Measurements from ENCODE around the gene TP53TG5. TPM values are rescaled to one million over a fixed set of nuclear protein-coding genes. Genes with fewer than 3 reads are reported as not detected.
A peak's percentile ranks its signal among the peaks of the same experiment; 100 is the strongest.

Gene TP53TG5
- total and polyA plus RNA-seq, 2 of the 8 experiments (the other 6 are each of a cell fraction or from before 2014, with no cell fraction given) = not detected

DNA sequence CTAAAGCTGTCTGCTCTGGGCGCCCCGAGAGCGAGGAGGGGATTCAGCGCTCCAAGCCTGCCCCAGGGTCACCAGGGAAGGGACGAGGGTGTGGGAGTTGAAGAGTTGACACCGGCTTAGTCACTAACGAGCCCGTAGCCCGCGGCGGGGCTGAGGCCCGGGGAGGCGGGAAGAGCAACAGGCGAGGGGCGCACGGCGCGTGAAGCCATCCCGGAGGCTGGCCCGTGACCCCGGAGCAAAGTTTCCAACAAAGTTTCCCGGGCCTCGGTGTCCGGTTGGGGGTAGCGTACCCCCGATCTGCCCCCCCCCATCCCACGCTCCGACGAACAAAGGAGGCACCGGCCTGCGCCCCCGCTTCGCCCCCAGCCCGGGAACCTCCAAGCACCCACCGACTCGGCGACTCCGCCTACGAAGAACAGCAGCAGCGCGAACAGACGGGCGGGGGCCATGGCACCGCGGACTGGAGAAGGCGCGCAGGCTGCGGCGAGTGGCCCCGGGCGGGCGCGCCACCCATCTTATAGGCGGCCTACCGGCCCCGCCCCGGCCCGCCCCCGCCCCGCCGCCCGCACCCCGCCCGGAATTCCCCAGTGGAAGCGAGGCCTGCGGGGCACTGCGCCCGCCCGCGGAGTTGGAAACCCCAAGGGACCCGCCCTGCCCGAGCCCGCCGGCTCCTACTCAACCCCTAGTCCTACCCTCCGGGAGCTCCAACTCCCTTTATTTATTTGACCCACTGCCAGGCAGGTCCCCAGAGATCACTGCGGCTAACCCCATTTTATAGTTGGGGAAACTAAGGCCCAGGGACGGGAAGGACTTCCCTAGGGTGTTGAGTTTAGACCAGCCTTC lies 30.0 kb downstream of the TP53TG5 start, which contains the start of gene SDC4 (continued):
- no peak for TF ChIP-seq RAD21 (IDR thresholded peaks at IDR 0.05 in 1 of 2, conservative IDR thresholded peaks at IDR 0.05 in 1 of 2; ENCODE audit: low read depth in 2 of 2, low read length in 2 of 2)
- TF ChIP-seq PHF8 (conservative IDR thresholded peaks at IDR 0.05; ENCODE audit: low read depth, low read length) = peak; percentile 78
- peak; percentile 96 for TF ChIP-seq POLR2A (IDR thresholded peaks at IDR 0.05; ENCODE audit: control extremely low read depth in 1 of 2, low read depth in 2 of 2, low read length in 2 of 2)
- peak; percentile 95 for TF ChIP-seq KDM1A (IDR thresholded peaks at IDR 0.05; ENCODE audit: borderline replicate concordance, low read length)
- peak; percentile 98 for TF ChIP-seq POLR2AphosphoS5 (IDR thresholded peaks at IDR 0.05; ENCODE audit: low read depth, low read length)
- 0 out of 4 replicates have a peak, but pooled peaks of 1 of the 2 experiments have one; percentile 26 for TF ChIP-seq SIN3A (conservative IDR thresholded peaks at IDR 0.05 in 1 of 2, IDR thresholded peaks at IDR 0.05 in 1 of 2; ENCODE audit: low read depth in 1 of 2, low read length in 2 of 2)
- TF ChIP-seq, protein P1, sequence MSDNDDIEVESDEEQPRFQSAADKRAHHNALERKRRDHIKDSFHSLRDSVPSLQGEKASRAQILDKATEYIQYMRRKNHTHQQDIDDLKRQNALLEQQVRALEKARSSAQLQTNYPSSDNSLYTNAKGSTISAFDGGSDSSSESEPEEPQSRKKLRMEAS (IDR thresholded peaks at IDR 0.05) = peak; percentile 21; the same call in 1 of the 2 replicates
- TF ChIP-seq CEBPB (IDR thresholded peaks at IDR 0.05; ENCODE audit: low read depth, low read length) = no peak
- TF ChIP-seq EGR1 (IDR thresholded peaks at IDR 0.05; ENCODE audit: borderline replicate concordance, low read depth, low read length) = peak; percentile 28; the same call in 1 of the 2 replicates
- no peak for TF ChIP-seq ZNF274 (IDR thresholded peaks at IDR 0.05; ENCODE audit: borderline replicate concordance, extremely low read depth, low read length)
- TF ChIP-seq GTF2F1 (IDR thresholded peaks at IDR 0.05; ENCODE audit: borderline replicate concordance, low read depth, low read length) = no peak

All from H1 (cell line).